Smooth muscle cell (in vitro differentiated cells): ENCODE data around the gene STXBP5L. TPM values are rescaled to one million over a fixed set of nuclear protein-coding genes. Genes with fewer than 3 reads are reported as not detected.
"Not testable (repeated sequence)": the region's sequence is repeated elsewhere in the genome, so short reads cannot be mapped to it uniquely, and the experiment has no call there.

Source experiments
- DNase-seq: peaks from one replicate; lab custom pipeline; 2025; ENCODE audit not compliant: unreplicated experiment; lab: John Stamatoyannopoulos, UW
- H2AFZ ChIP-seq: fragments of 200-600 bp; sonication (generic); 2 replicates; pipeline ENCODE4 v1.6.0; 2016; ENCODE audit warnings: antibody characterized with exemption, low read depth, mild to moderate bottlenecking
- H3F3A ChIP-seq: fragments of 200-600 bp; sonication (generic); 2 replicates; pipeline ENCODE4 v1.6.0; 2017; ENCODE audit warnings: antibody characterized with exemption, low read depth
- H3K27ac ChIP-seq: fragments of 200-600 bp; sonication (generic); 2 replicates; pipeline ENCODE4 v1.5.1; 2016; ENCODE audit warnings: low read depth, mild to moderate bottlenecking
- H3K27me3 ChIP-seq: fragments of 200-600 bp; sonication (generic); 2 replicates; pipeline ENCODE4 v1.6.1; 2016; ENCODE audit warnings: low read depth, mild to moderate bottlenecking
- H3K36me3 ChIP-seq: fragments of 200-600 bp; sonication (generic); 2 replicates; pipeline ENCODE4 v1.5.1; 2016; ENCODE audit warnings: low read depth
- H3K4me1 ChIP-seq: fragments of 200-600 bp; sonication (generic); 2 replicates; pipeline ENCODE4 v1.5.1; 2016; ENCODE audit warnings: low read depth
- H3K4me2 ChIP-seq: fragments of 200-600 bp; sonication (generic); 2 replicates; pipeline ENCODE4 v1.6.0; 2016; ENCODE audit warnings: mild to moderate bottlenecking
- H3K4me3 ChIP-seq: fragments of 200-600 bp; sonication (generic); 2 replicates; pipeline ENCODE4 v1.5.1; 2016; ENCODE audit warnings: mild to moderate bottlenecking
- H3K79me2 ChIP-seq: fragments of 200-600 bp; sonication (generic); 2 replicates; pipeline ENCODE4 v1.6.0; 2016; ENCODE audit warnings: low read depth, mild to moderate bottlenecking
- H3K9ac ChIP-seq: fragments of 200-600 bp; sonication (generic); 2 replicates; pipeline ENCODE4 v1.6.0; 2016; ENCODE audit warnings: low read depth
- H3K9me3 ChIP-seq: fragments of 200-600 bp; sonication (generic); replicated peaks from 2 replicates; pipeline ENCODE4 v1.5.1; 2016; ENCODE audit warnings: low read depth
- H4K20me1 ChIP-seq: fragments of 200-600 bp; sonication (generic); 2 replicates; pipeline ENCODE4 v1.6.0; 2016; ENCODE audit warnings: low read depth
- CTCF ChIP-seq: fragments of 200-600 bp; sonication (generic); IDR thresholded peaks from 2 replicates; pipeline ENCODE4 v1.5.1; 2017; ENCODE audit warnings: borderline replicate concordance, mild to moderate bottlenecking, antibody characterized with exemption; ENCODE audit not compliant: insufficient read depth, poor library complexity, severe bottlenecking
- WGBS: methylation state at CpG from one replicate; pipeline ENCODE4 v1.1.7; 2016; ENCODE audit warnings: low lambda C conversion rate; 5-methylcytosine and 5-hydroxymethylcytosine counted together
- polyA plus RNA-seq: library from polyadenylated mRNA; unstranded; fragments of >200 nt; fragmentation: Nextera tagmentation; extraction: Ambion mirVana; gene quantifications from 2 replicates; pipeline ENCODE4 v1.2.1, GENCODE V29; 2016
- total RNA-seq: library from RNA; depleted of rRNA; stranded (reverse); fragments of >200 nt; gene quantifications from 2 replicates; pipeline ENCODE4 v1.2.3, GENCODE V29; 2014

Gene STXBP5L
- total and polyA plus RNA-seq, 2 experiments from 2014 or later, result 3.3 to 10.3 TPM

GRCh38 chr3:121072133-121072532 is 164.1 kb downstream of the STXBP5L start:
- 81% methylated on average over 6 of the region's 6 CpGs for WGBS
- Histone ChIP-seq H4K20me1 (no peaks in the 10 kb centered on the region), H3K27ac (no peak overlapping the region), H3K79me2 (peaks cover 3% of the 10 kb centered on the region), H3K9ac (no peak overlapping the region), H3K4me1 (no peaks in the 10 kb centered on the region), H3K27me3 (no peaks in the 10 kb centered on the region), H2AFZ (no peak overlapping the region), H3K9me3 (no peaks in the 10 kb centered on the region), H3K4me3 (no peak overlapping the region), H3F3A (no peaks in the 10 kb centered on the region), H3K4me2 (no peak overlapping the region), H3K36me3 (no peaks in the 10 kb centered on the region)
- TF ChIP-seq CTCF, result no peak
- no peak for DNase-seq

- Histone ChIP-seq H3K4me1 (no peaks in the 10 kb centered on the region), H2AFZ (no peak overlapping the region), H3K9ac (no peak overlapping the region), H3K27me3 (no peaks in the 10 kb centered on the region), H3K4me3 (no peak overlapping the region), H3K4me2 (no peak overlapping the region), H4K20me1 (no peaks in the 10 kb centered on the region), H3K36me3 (no peaks in the 10 kb centered on the region), H3K79me2 (peaks cover 3% of the 10 kb centered on the region), H3F3A (no peaks in the 10 kb centered on the region), H3K9me3 (no peaks in the 10 kb centered on the region), H3K27ac (no peak overlapping the region)
- WGBS, result 94% methylated on average over 7 of the region's 7 CpGs
- TF ChIP-seq CTCF, result no peak
- DNase-seq, result no peak
Observed at GRCh38 chr3:121073011-121073410, 165.0 kb downstream of the STXBP5L start.

- Histone ChIP-seq H3F3A (no peaks in the 10 kb centered on the region), H2AFZ (no peak overlapping the region), H3K9me3 (no peaks in the 10 kb centered on the region), H3K27me3 (no peaks in the 10 kb centered on the region), H3K36me3 (peaks cover 4% of the 10 kb centered on the region), H3K4me2 (no peak overlapping the region), H3K4me3 (no peak overlapping the region), H3K9ac (no peak overlapping the region), H3K4me1 (no peaks in the 10 kb centered on the region), H4K20me1 (no peaks in the 10 kb centered on the region), H3K79me2 (no peaks in the 10 kb centered on the region), H3K27ac (no peak overlapping the region)
- 97% methylated on average over 3 of the region's 3 CpGs for WGBS
- no peak for TF ChIP-seq CTCF
- no peak for DNase-seq
Observed at GRCh38 chr3:121075191-121075590, 167.2 kb downstream of the STXBP5L start.

- not testable (repeated sequence) for H3K36me3 ChIP-seq, H3K4me2 ChIP-seq, H3K9me3 ChIP-seq, DNase-seq, H3K27ac ChIP-seq, H3K4me3 ChIP-seq, H3K9ac ChIP-seq, H2AFZ ChIP-seq, H3K4me1 ChIP-seq, H3F3A ChIP-seq, H4K20me1 ChIP-seq, H3K79me2 ChIP-seq, H3K27me3 ChIP-seq
- 92% methylated on average over 16 of the region's 22 CpGs for WGBS
Observed at GRCh38 chr3:121078378-121079101, 170.5 kb downstream of the STXBP5L start.
